Left lung (tissue), 10 donors: ENCODE results near the gene LRFN4. TPM values are rescaled to one million over a fixed set of nuclear protein-coding genes. Genes with fewer than 3 reads are reported as not detected.

Source experiments
- ATAC-seq: fragments of 200-7000 bp; cut with Tn5 transposase; one replicate; pipeline ENCODE4 v1.9.1; 2020; ENCODE audit warnings: moderate library complexity
- DNase-seq, 4 donors: peaks; one replicate each; pipeline ENCODE4 v3.0.0-alpha.2; 2013 to 2020
- H3K27ac ChIP-seq, 2 donors: fragments of 200-600 bp; sonication (generic) in 1 of 2; one replicate each; pipeline versions ENCODE4 v1.5.0 to v1.8.0; 2020 to 2021
- H3K27me3 ChIP-seq, 2 donors: fragments of 200-600 bp; sonication (generic) in 1 of 2; one replicate each; pipeline versions ENCODE4 v1.5.0 to v1.8.0; 2020 to 2021
- H3K36me3 ChIP-seq, 2 donors: fragments of 200-600 bp; sonication (generic) in 1 of 2; one replicate each; pipeline versions ENCODE4 v1.5.0 to v1.8.0; 2020 to 2021
- H3K4me1 ChIP-seq, 2 donors: fragments of 200-600 bp; one replicate each; pipeline ENCODE4 v1.8.0; 2021
- H3K4me3 ChIP-seq, 2 donors: fragments of 200-600 bp; sonication (generic) in 1 of 2; one replicate each; pipeline versions ENCODE4 v1.5.0 to v1.8.0; 2020 to 2021; ENCODE audit warnings: mild to moderate bottlenecking in 1 of 2
- H3K9me3 ChIP-seq, 2 donors: fragments of 200-600 bp; sonication (generic) in 1 of 2; one replicate each; pipeline versions ENCODE4 v1.5.0 to v1.8.0; 2020 to 2021
- intact Hi-C, 2 donors: fragments of 100-400 bp; cut with DNase I; formaldehyde crosslinking; loops; one replicate each; pipeline versions ENCODE4 v1.11.2 to v1.14.2; 2022
- polyA plus RNA-seq, 6 donors: library from polyadenylated mRNA; unstranded; fragments of 120-200 nt; gene quantifications; one replicate each; pipeline ENCODE4 v1.2.1, GENCODE V29; 2013; ENCODE audit not compliant: insufficient read length in 6 of 6
- total RNA-seq, 2 donors: library from RNA; stranded (reverse); fragmentation: NEBNext Ultra II Directional; extraction: Animal tissue kit (Norgen Biotek cat#: 25700); gene quantifications; one replicate each; pipeline ENCODE4 v1.2.1, GENCODE V29; 2021
- TF ChIP-seq, protein P1 (sequence below), 2 donors: fragments of 200-600 bp; sonication (generic) in 1 of 2; IDR thresholded peaks; one replicate each; pipeline versions ENCODE4 v1.5.0 to v1.8.0; 2021; ENCODE audit warnings: antibody characterized with exemption in 2 of 2
- donor health status: DM: no; HTN: yes; CAD: no.
- donor health status: DM: no; HTN: no; CAD: no.

LRFN4 gene
- total and polyA plus RNA-seq, 8 donors: 6.1 to 21.1 (median 11.9) TPM

DNA sequence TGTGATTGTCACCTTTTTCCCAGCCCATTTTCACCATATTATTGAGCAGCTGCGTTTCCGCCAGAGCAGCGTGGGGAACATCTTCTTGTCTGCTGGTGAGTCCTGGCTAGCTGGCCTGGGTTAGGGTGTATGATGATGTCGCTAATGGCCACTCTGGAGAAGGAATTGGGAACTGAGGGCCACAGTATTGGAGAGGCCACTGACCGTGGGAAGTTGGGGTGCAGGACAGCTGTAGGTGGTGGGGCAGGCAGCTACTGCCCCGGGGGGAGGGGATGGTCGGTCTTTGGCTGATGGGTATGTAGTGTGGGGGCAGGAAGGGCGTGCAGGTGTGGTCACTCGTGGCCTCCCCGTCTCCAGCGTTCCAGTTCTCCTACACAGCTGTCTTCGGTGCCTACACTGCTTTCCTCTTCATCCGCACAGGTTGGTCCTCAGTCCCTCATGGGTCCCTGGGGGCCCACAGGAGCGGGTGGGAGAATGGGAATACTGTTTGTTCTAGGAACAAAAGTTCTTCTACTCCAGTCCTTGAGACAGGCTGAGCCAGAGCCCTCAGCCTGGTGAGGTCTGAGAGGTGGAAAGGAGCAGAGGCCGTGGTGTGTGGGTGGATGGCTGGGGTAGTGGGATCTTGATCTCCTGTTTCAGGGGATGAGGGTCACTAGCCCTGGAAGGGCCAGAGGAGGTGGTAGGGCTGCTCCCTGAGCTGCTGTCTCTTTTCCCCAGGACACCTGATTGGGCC is 11.6 kb upstream of the LRFN4 start:
- H3K4me3 ChIP-seq: no peak overlapping the region
- TF ChIP-seq, protein P1, sequence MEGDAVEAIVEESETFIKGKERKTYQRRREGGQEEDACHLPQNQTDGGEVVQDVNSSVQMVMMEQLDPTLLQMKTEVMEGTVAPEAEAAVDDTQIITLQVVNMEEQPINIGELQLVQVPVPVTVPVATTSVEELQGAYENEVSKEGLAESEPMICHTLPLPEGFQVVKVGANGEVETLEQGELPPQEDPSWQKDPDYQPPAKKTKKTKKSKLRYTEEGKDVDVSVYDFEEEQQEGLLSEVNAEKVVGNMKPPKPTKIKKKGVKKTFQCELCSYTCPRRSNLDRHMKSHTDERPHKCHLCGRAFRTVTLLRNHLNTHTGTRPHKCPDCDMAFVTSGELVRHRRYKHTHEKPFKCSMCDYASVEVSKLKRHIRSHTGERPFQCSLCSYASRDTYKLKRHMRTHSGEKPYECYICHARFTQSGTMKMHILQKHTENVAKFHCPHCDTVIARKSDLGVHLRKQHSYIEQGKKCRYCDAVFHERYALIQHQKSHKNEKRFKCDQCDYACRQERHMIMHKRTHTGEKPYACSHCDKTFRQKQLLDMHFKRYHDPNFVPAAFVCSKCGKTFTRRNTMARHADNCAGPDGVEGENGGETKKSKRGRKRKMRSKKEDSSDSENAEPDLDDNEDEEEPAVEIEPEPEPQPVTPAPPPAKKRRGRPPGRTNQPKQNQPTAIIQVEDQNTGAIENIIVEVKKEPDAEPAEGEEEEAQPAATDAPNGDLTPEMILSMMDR (IDR thresholded peaks at IDR 0.05): no peak
- intact Hi-C loops: no loop called here
- DNase-seq: no peak
- H3K27me3 ChIP-seq: no peaks in the 10 kb centered on the region
- no peak for ATAC-seq
- H3K4me1 ChIP-seq: peaks cover 16 to 40% of the 10 kb centered on the region in 2 donors
- H3K27ac ChIP-seq: no peak overlapping the region
- no peaks in the 10 kb centered on the region for H3K9me3 ChIP-seq
- peaks cover 0 to 46% of the 10 kb centered on the region in 2 donors for H3K36me3 ChIP-seq

DNA sequence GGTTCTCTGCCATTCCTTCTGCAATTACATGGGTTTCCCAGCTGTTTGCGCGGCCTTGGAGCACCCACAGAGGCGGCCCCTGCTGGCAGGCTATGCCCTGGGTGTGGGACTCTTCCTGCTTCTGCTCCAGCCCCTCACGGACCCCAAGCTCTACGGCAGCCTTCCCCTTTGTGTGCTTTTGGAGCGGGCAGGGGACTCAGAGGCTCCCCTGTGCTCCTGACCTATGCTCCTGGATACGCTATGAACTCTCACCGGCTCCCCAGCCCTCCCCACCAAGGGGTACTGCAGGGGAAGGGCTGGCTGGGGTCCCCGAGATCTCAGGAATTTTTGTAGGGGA is 11.0 kb upstream of the LRFN4 start:
- TF ChIP-seq, protein P1 (IDR thresholded peaks at IDR 0.05): no peak
- Histone ChIP-seq H3K9me3 (no peaks in the 10 kb centered on the region), H3K27ac (no peak overlapping the region), H3K36me3 (peaks cover 0 to 46% of the 10 kb centered on the region in 2 donors), H3K4me3 (no peak overlapping the region), H3K4me1 (peaks cover 16 to 35% of the 10 kb centered on the region in 2 donors), H3K27me3 (no peaks in the 10 kb centered on the region)
- DNase-seq: no peak
- intact Hi-C loops: no loop called here
- ATAC-seq: no peak

DNA sequence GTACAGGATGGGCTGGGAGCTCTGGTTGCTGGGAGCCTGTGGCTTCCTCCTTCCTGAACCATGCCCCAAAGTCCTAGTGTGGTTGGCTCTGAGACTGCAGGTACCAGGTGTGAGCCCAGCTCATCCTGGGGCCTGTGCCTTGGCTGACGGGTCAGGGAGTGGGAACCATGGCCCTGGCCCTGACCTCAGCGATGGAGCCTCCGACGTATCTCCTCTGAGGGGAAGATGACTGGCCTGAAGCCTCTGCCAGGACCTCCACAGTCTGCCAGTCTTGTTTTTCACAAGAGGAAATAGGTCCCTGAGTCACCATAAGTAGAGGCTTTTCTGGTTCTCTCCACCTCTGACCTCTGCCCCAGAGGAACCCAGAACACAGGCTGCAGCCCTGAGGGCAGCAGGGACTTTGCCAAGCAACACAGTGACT is 10.2 kb upstream of the LRFN4 start:
- no peaks in the 10 kb centered on the region for H3K9me3 ChIP-seq
- peaks cover 14 to 26% of the 10 kb centered on the region in 2 donors for H3K4me1 ChIP-seq
- intact Hi-C loops: no loop called here
- no peak overlapping the region for H3K27ac ChIP-seq
- ATAC-seq (no peak), DNase-seq (no peak)
- TF ChIP-seq, protein P1 (IDR thresholded peaks at IDR 0.05): no peak
- H3K4me3 ChIP-seq: no peak overlapping the region
- H3K36me3 ChIP-seq: peaks cover 0 to 46% of the 10 kb centered on the region in 2 donors
- no peaks in the 10 kb centered on the region for H3K27me3 ChIP-seq

DNA sequence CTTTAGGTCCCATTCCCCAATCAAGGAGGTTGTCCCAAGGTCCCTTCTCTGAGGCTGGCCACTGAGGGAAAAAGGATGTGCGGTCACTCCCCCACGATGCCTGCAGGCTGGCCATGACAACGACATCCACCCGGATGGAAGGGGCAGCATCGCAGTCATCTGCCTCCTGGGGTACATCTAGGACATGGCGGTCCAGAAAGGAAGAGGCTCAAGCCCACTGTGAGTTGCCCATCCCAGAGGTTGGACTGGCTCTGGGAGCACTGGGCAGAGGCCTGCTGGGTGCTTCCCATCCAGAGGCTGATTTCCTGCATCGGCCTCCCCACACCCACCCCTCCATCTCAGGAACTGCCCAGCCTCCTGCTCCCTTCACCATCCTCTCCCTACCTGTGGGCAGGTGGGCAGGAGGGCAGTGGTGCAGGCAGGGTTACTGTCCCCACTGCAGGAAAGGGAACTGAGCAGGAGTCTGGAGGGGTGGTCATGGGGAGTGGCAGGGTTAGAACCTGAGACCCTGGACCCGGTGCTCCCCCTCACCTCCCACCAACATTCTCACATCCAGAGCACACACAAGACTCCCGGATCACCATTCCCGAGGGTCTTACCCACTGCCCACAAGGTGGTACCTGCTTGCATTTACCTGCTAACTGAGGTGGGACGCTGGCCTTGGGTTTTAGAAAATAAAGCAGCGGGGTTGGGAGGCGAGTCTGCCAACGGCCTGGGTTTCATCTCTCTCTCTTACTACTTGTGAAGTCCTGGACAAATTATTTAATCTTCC is 9.2 kb upstream of the LRFN4 start:
- ATAC-seq: no peak
- Histone ChIP-seq H3K27ac (no peak overlapping the region), H3K36me3 (peaks cover 0 to 46% of the 10 kb centered on the region in 2 donors), H3K9me3 (no peaks in the 10 kb centered on the region), H3K27me3 (no peaks in the 10 kb centered on the region), H3K4me3 (no peak overlapping the region), H3K4me1 (peaks cover 7 to 17% of the 10 kb centered on the region in 2 donors)
- intact Hi-C loops: no loop called here
- no peak for DNase-seq
- TF ChIP-seq, protein P1 (IDR thresholded peaks at IDR 0.05): no peak
